Measurements from ENCODE around the gene ATP2B1.

The ATP2B1 gene

GRCh38 chr12:89663577-89664357 lies 44.9 kb downstream of the ATP2B1 start (continued):
- TF ChIP-seq ZNF37A (tag by site-specific recombination; IDR thresholded peaks at IDR 0.05): no peak

- Histone ChIP-seq H3K9me3 (ENCODE audit: control insufficient read depth, insufficient read depth, low read depth, low read length) (no peaks in the 10 kb centered on the region), H3K27ac (ENCODE audit: extremely low read depth, low read depth, low read length) (no peak overlapping the region; the same call in 1 of the 2 replicates), H3K4me1 (ENCODE audit: control insufficient read depth, insufficient read depth, low read length) (peaks cover 18% of the 10 kb centered on the region), H3K36me3 (ENCODE audit: control insufficient read depth in 2 of 2, insufficient read depth in 1 of 2, low read length in 2 of 2) (no peaks in the 10 kb centered on the region), H3K4me3 (ENCODE audit: low read depth, low read length) (no peak overlapping the region)
- ChIA-PET POLR2A (no interaction called here), CTCF (interaction anchor here (0.7 to 1.6 kb wide), 3 partner anchors 11 to 1416 kb away, joined by 3 read pairs; no protein-coding TSS in a partner anchor)
- TF ChIP-seq ZBTB21 (tag by site-specific recombination; IDR thresholded peaks at IDR 0.05) (no peak), OSR2 (tag by site-specific recombination; IDR thresholded peaks at IDR 0.05) (peak; percentile 30; the same call in 1 of the 2 replicates), ZNF169 (tag by site-specific recombination; IDR thresholded peaks at IDR 0.05) (no peak), PRDM2 (tag by site-specific recombination; IDR thresholded peaks at IDR 0.05; ENCODE audit: borderline replicate concordance) (no peak), ZNF223 (tag by site-specific recombination; IDR thresholded peaks at IDR 0.05) (no peak), HIC1 (tag by site-specific recombination; IDR thresholded peaks at IDR 0.05) (no peak), BCL11B (tag by site-specific recombination; IDR thresholded peaks at IDR 0.05; ENCODE audit: low read depth) (0 out of 2 replicates have a peak, but pooled peaks have one; percentile 42), ZNF549 (tag by site-specific recombination; IDR thresholded peaks at IDR 0.05) (no peak), ZNF138 (tag by site-specific recombination; IDR thresholded peaks at IDR 0.05; ENCODE audit: borderline replicate concordance) (no peak), KLF16 (tag by site-specific recombination; IDR thresholded peaks at IDR 0.05) (no peak), ZNF146 (tag by site-specific recombination; IDR thresholded peaks at IDR 0.05) (no peak), TSHZ1 (tag by site-specific recombination; IDR thresholded peaks at IDR 0.05; ENCODE audit: borderline replicate concordance) (no peak), IKZF3 (tag by site-specific recombination; IDR thresholded peaks at IDR 0.05) (0 out of 2 replicates have a peak, but pooled peaks have one; percentile 22), ZNF843 (tag by site-specific recombination; IDR thresholded peaks at IDR 0.05) (0 out of 2 replicates have a peak, but pooled peaks have one; percentile 37), PRDM10 (tag by site-specific recombination; IDR thresholded peaks at IDR 0.05) (peak; percentile 45; the same call in 1 of the 2 replicates), ATF2 (tag by site-specific recombination; IDR thresholded peaks at IDR 0.05; ENCODE audit: low read depth) (no peak), ZNF768 (tag by site-specific recombination; IDR thresholded peaks at IDR 0.05) (no peak)
These were observed 46.0 kb downstream of the ATP2B1 start for GRCh38 chr12:89662623-89663022.

Data from HEK293 (cell line).